OCI-LY7 (cell line): ENCODE measurements around the gene DYNLRB1. TPM values are rescaled to one million over a fixed set of nuclear protein-coding genes. Genes with fewer than 3 reads are reported as not detected.

Experiments
- BruUV-seq: library from RNA; stranded (reverse); fragments of 400-500 nt; replicated peaks from 2 replicates; lab custom pipeline; 2021; lab: Mats Ljungman, UMichigan
- CTCF ChIA-PET: fragments of 300-600 bp; sonication (Branson Sonifier 250); formaldehyde crosslinking; loops from one replicate; lab custom pipeline; 2022; ENCODE audit warnings: antibody characterized with exemption; ENCODE audit not compliant: unreplicated experiment; lab: Charles Lee
- POLR2A ChIA-PET: fragments of 300-600 bp; sonication (Branson Sonifier 250); formaldehyde crosslinking; loops from one replicate; lab custom pipeline; 2022; ENCODE audit warnings: antibody characterized with exemption; lab: Charles Lee
- DNase-seq: peaks from one replicate; pipeline ENCODE4 v3.0.0-alpha.2; 2015; ENCODE audit warnings: low spot score
- H2AFZ ChIP-seq: fragments of 200-600 bp; sonication (generic), shearing (Covaris generic); 2 replicates; pipeline ENCODE4 v1.6.1; 2014; ENCODE audit warnings: mild to moderate bottlenecking, antibody characterized with exemption, low read length, moderate library complexity
- H3K27ac ChIP-seq: fragments of 200-600 bp; sonication (generic); 2 replicates; pipeline ENCODE4 v1.5.1; 2014; ENCODE audit warnings: mixed run types, low read depth, mild to moderate bottlenecking, moderate library complexity, low read length, inconsistent platforms; ENCODE audit not compliant: poor library complexity, severe bottlenecking
- H3K36me3 ChIP-seq: fragments of 200-600 bp; sonication (generic); 2 replicates; pipeline ENCODE4 v1.6.1; 2014; ENCODE audit warnings: mild to moderate bottlenecking, antibody characterized with exemption, low read length, moderate library complexity, mixed read lengths; ENCODE audit not compliant: insufficient read depth
- H3K4me1 ChIP-seq: fragments of 200-600 bp; sonication (generic); 2 replicates; pipeline ENCODE4 v1.5.1; 2014; ENCODE audit warnings: mild to moderate bottlenecking, low read length; ENCODE audit not compliant: insufficient read depth, poor library complexity, severe bottlenecking
- H3K4me2 ChIP-seq: fragments of 200-600 bp; sonication (generic); 2 replicates; pipeline ENCODE4 v1.6.1; 2014; ENCODE audit warnings: mild to moderate bottlenecking, low read length
- H3K4me3 ChIP-seq: fragments of 200-600 bp; sonication (generic); 2 replicates; pipeline ENCODE4 v1.5.1; 2014; ENCODE audit warnings: mild to moderate bottlenecking, low read depth, low read length; ENCODE audit not compliant: poor library complexity, severe bottlenecking
- H3K79me2 ChIP-seq: fragments of 200-600 bp; sonication (generic); 2 replicates; pipeline ENCODE4 v1.6.1; 2016; ENCODE audit warnings: low read depth, mild to moderate bottlenecking, low read length, moderate library complexity, mixed read lengths; ENCODE audit not compliant: insufficient read depth
- H3K9me2 ChIP-seq: fragments of 200-600 bp; sonication (generic); 2 replicates; pipeline ENCODE4 v1.6.1; 2016; ENCODE audit warnings: mild to moderate bottlenecking, low read length, mixed read lengths; ENCODE audit not compliant: insufficient read depth
- H3K9me3 ChIP-seq: fragments of 200-600 bp; sonication (generic); 2 replicates; pipeline ENCODE4 v1.6.1; 2014; ENCODE audit warnings: mild to moderate bottlenecking, mixed run types, low read length, mixed read lengths
- H4K20me1 ChIP-seq: fragments of 200-600 bp; sonication (generic); 2 replicates; pipeline ENCODE4 v1.6.1; 2014; ENCODE audit warnings: mild to moderate bottlenecking, antibody characterized with exemption, low read length, moderate library complexity, mixed read lengths; ENCODE audit not compliant: insufficient read depth
- CTCF ChIP-seq: fragments of 200-600 bp; sonication (generic); conservative IDR thresholded peaks from 2 replicates; pipeline ENCODE4 v1.5.1; 2014; ENCODE audit warnings: mild to moderate bottlenecking, antibody characterized with exemption, low read length, moderate library complexity, mixed read lengths
- EZH2phosphoT487 ChIP-seq: fragments of 200-600 bp; sonication (generic); IDR thresholded peaks from 2 replicates; pipeline ENCODE4 v1.6.1; 2018; ENCODE audit warnings: low read depth, borderline replicate concordance, mild to moderate bottlenecking, mixed run types, antibody characterized with exemption, low read length, moderate library complexity, mixed read lengths
- intact Hi-C: fragments of 100-400 bp; cut with micrococcal nuclease; formaldehyde crosslinking; loops from one replicate; pipeline ENCODE4 v1.10.0; 2022; ENCODE audit not compliant: unreplicated experiment
- total RNA-seq, 2 experiments: library from RNA; depleted of rRNA in 1 of 2; stranded (reverse); fragments of >200 nt in 1 of 2; shearing (Covaris generic) in 1 of 2; gene quantifications; 2 replicates each; pipeline ENCODE4 v1.2.3, GENCODE V29; 2014 to 2022

DYNLRB1 gene
- total RNA-seq, 2 experiments from 2014 or later = 94.2 to 128 TPM

GRCh38 chr20:34578025-34578424, 61.8 kb downstream of the DYNLRB1 start:
- no peaks in the 10 kb centered on the region for H3K9me3 ChIP-seq
- H3K27ac ChIP-seq = no peak overlapping the region
- H3K4me3 ChIP-seq = no peak overlapping the region
- no peak overlapping the region for H2AFZ ChIP-seq
- H4K20me1 ChIP-seq = no peaks in the 10 kb centered on the region
- peaks cover 20% of the 10 kb centered on the region for H3K36me3 ChIP-seq
- H3K4me1 ChIP-seq = peaks cover 10% of the 10 kb centered on the region
- DNase-seq = no peak
- no peak overlapping the region for H3K4me2 ChIP-seq
- ChIA-PET CTCF (no interaction called here), POLR2A (no interaction called here)
- TF ChIP-seq EZH2phosphoT487 (no peak), CTCF (no peak)
- no peaks in the 10 kb centered on the region for H3K79me2 ChIP-seq
- no peaks in the 10 kb centered on the region for H3K9me2 ChIP-seq
- intact Hi-C loops = no loop called here
- no TSS peak for BruUV-seq

GRCh38 chr20:34578521-34578920, 62.3 kb downstream of the DYNLRB1 start:
- no peak for DNase-seq
- no TSS peak for BruUV-seq
- intact Hi-C loops = no loop called here
- no peaks in the 10 kb centered on the region for H3K9me3 ChIP-seq
- no peaks in the 10 kb centered on the region for H3K79me2 ChIP-seq
- ChIA-PET POLR2A (interaction anchor here (0.6 kb wide), 1 partner anchor 143 kb away, joined by 4 read pairs; no protein-coding TSS in a partner anchor), CTCF (no interaction called here)
- TF ChIP-seq EZH2phosphoT487 = no peak
- no peak for TF ChIP-seq CTCF
- no peak overlapping the region for H2AFZ ChIP-seq
- H3K4me2 ChIP-seq = no peak overlapping the region
- H4K20me1 ChIP-seq = no peaks in the 10 kb centered on the region
- no peak overlapping the region for H3K27ac ChIP-seq
- H3K4me3 ChIP-seq = no peak overlapping the region
- peaks cover 20% of the 10 kb centered on the region for H3K36me3 ChIP-seq
- H3K4me1 ChIP-seq = peaks cover 10% of the 10 kb centered on the region
- no peaks in the 10 kb centered on the region for H3K9me2 ChIP-seq

- intact Hi-C loops = no loop called here
- TF ChIP-seq CTCF (no peak), EZH2phosphoT487 (no peak)
- H3K36me3 ChIP-seq = peaks cover 29% of the 10 kb centered on the region
- BruUV-seq = no TSS peak
- peaks cover 10% of the 10 kb centered on the region for H3K4me1 ChIP-seq
- no peak overlapping the region for H3K4me2 ChIP-seq
- CTCF ChIA-PET = no interaction called here
- POLR2A ChIA-PET = no interaction called here
- H3K4me3 ChIP-seq = no peak overlapping the region
- H3K27ac ChIP-seq = no peak overlapping the region
- H2AFZ ChIP-seq = no peak overlapping the region
- no peaks in the 10 kb centered on the region for H4K20me1 ChIP-seq
- no peaks in the 10 kb centered on the region for H3K9me2 ChIP-seq
- DNase-seq = no peak
- no peaks in the 10 kb centered on the region for H3K79me2 ChIP-seq
- H3K9me3 ChIP-seq = no peaks in the 10 kb centered on the region
Measured at GRCh38 chr20:34579191-34579978, 63.2 kb downstream of the DYNLRB1 start.
